A673 (cell line): ENCODE measurements around the gene GPR39.

Experiments used
- CTCF ChIP-seq: fragments of 300-800, 200-600 bp; sonication (generic); conservative IDR thresholded peaks from 2 replicates; pipeline ENCODE4 v1.5.1; 2017; ENCODE audit warnings: low read depth, mild to moderate bottlenecking, antibody characterized with exemption, low read length, moderate library complexity, mixed read lengths
- EZH2 ChIP-seq: fragments of 200-600 bp; sonication (generic); IDR thresholded peaks from 2 replicates; pipeline ENCODE4 v1.6.1; 2017; ENCODE audit warnings: borderline replicate concordance, low read depth, mild to moderate bottlenecking, mixed read lengths, antibody characterized with exemption, low read length; ENCODE audit not compliant: poor library complexity, severe bottlenecking

GRCh38 chr2:132584976-132585817 lies 168.6 kb downstream of the GPR39 start:
- TF ChIP-seq EZH2: no peak
- no peak for TF ChIP-seq CTCF
